Osteocyte (in vitro differentiated cells): ENCODE results near the gene MPP2. TPM values are rescaled to one million over a fixed set of nuclear protein-coding genes. Genes with fewer than 3 reads are reported as not detected.

Experiments
- DNase-seq: peaks from one replicate; pipeline ENCODE4 v3.0.0; 2021; ENCODE audit warnings: mixed read lengths; ENCODE audit not compliant: unreplicated experiment; ENCODE audit errors: extremely low spot score
- H3K27ac Mint-ChIP-seq: one replicate; pipeline ENCODE4 v1.8.0; 2021; ENCODE audit warnings: mild to moderate bottlenecking, mixed read lengths; ENCODE audit not compliant: unreplicated experiment
- H3K27me3 Mint-ChIP-seq: one replicate; pipeline ENCODE4 v1.8.0; 2021; ENCODE audit warnings: mixed read lengths; ENCODE audit not compliant: unreplicated experiment
- H3K36me3 Mint-ChIP-seq: one replicate; pipeline ENCODE4 v1.8.0; 2021; ENCODE audit warnings: mixed read lengths; ENCODE audit not compliant: unreplicated experiment
- H3K4me1 Mint-ChIP-seq: one replicate; pipeline ENCODE4 v1.8.0; 2021; ENCODE audit warnings: mixed read lengths; ENCODE audit not compliant: unreplicated experiment
- H3K4me3 Mint-ChIP-seq: one replicate; pipeline ENCODE4 v1.8.0; 2021; ENCODE audit warnings: mild to moderate bottlenecking, moderate library complexity, mixed read lengths; ENCODE audit not compliant: unreplicated experiment
- H3K9me3 Mint-ChIP-seq: one replicate; pipeline ENCODE4 v1.8.0; 2021; ENCODE audit warnings: mixed read lengths; ENCODE audit not compliant: unreplicated experiment
- total RNA-seq: library from RNA; stranded (reverse); gene quantifications from 2 replicates; pipeline ENCODE4 v1.2.1, GENCODE V29; 2021
- TF ChIP-seq, protein P1 (sequence below): fragments of 200-600 bp; sonication (generic); IDR thresholded peaks from 2 replicates; pipeline ENCODE4 v1.5.0; 2021; ENCODE audit warnings: antibody characterized with exemption, mild to moderate bottlenecking, moderate library complexity

The MPP2 gene
- total RNA-seq, 1 donor from 2014 or later = 3.5 TPM

- no peaks in the 10 kb centered on the region for H3K27me3 Mint-ChIP-seq
- H3K27ac Mint-ChIP-seq = no peak overlapping the region
- peaks cover 17% of the 10 kb centered on the region for H3K4me1 Mint-ChIP-seq
- no peak overlapping the region for H3K4me3 Mint-ChIP-seq
- TF ChIP-seq, protein P1, sequence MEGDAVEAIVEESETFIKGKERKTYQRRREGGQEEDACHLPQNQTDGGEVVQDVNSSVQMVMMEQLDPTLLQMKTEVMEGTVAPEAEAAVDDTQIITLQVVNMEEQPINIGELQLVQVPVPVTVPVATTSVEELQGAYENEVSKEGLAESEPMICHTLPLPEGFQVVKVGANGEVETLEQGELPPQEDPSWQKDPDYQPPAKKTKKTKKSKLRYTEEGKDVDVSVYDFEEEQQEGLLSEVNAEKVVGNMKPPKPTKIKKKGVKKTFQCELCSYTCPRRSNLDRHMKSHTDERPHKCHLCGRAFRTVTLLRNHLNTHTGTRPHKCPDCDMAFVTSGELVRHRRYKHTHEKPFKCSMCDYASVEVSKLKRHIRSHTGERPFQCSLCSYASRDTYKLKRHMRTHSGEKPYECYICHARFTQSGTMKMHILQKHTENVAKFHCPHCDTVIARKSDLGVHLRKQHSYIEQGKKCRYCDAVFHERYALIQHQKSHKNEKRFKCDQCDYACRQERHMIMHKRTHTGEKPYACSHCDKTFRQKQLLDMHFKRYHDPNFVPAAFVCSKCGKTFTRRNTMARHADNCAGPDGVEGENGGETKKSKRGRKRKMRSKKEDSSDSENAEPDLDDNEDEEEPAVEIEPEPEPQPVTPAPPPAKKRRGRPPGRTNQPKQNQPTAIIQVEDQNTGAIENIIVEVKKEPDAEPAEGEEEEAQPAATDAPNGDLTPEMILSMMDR = no peak
- no peak for DNase-seq
- H3K36me3 Mint-ChIP-seq = peaks cover 10% of the 10 kb centered on the region
- no peaks in the 10 kb centered on the region for H3K9me3 Mint-ChIP-seq
Measured at GRCh38 chr17:43830510-43831140, 76.7 kb downstream of the MPP2 start.

DNA sequence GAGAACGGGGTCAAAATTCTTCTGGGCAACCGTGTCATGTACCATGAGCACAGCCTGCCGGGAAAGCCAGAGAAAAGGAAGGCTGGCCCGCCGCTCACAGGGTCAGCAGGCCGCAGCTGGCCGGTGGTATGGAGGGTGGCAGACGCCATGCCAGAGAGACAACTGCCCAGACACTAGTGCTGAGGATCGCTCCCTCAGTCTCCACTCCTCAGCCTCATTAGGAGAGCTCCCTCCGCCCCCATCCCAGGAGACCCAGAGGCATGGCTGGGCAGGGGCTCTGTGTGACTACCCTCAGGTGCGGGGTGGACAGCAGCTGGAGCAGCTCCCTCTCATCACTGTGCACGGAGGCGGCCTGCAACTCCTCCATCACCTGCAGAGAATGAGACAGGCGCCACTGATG, 77.6 kb downstream of the MPP2 start:
- Mint-ChIP-seq H3K4me1 (peaks cover 17% of the 10 kb centered on the region), H3K9me3 (no peaks in the 10 kb centered on the region), H3K36me3 (peaks cover 10% of the 10 kb centered on the region), H3K27ac (no peak overlapping the region), H3K4me3 (no peak overlapping the region), H3K27me3 (no peaks in the 10 kb centered on the region)
- TF ChIP-seq, protein P1 = no peak
- no peak for DNase-seq

GRCh38 chr17:43827596-43827995, 79.7 kb downstream of the MPP2 start:
- H3K4me3 Mint-ChIP-seq = no peak overlapping the region
- peaks cover 10% of the 10 kb centered on the region for H3K4me1 Mint-ChIP-seq
- DNase-seq = no peak
- no peaks in the 10 kb centered on the region for H3K9me3 Mint-ChIP-seq
- TF ChIP-seq, protein P1 = no peak
- no peaks in the 10 kb centered on the region for H3K27me3 Mint-ChIP-seq
- no peak overlapping the region for H3K27ac Mint-ChIP-seq
- H3K36me3 Mint-ChIP-seq = peaks cover 10% of the 10 kb centered on the region

GRCh38 chr17:43826206-43826605, 81.1 kb downstream of the MPP2 start:
- no peaks in the 10 kb centered on the region for H3K9me3 Mint-ChIP-seq
- DNase-seq = no peak
- peaks cover 2% of the 10 kb centered on the region for H3K4me1 Mint-ChIP-seq
- H3K27ac Mint-ChIP-seq = no peak overlapping the region
- H3K36me3 Mint-ChIP-seq = peaks cover 10% of the 10 kb centered on the region
- no peaks in the 10 kb centered on the region for H3K27me3 Mint-ChIP-seq
- H3K4me3 Mint-ChIP-seq = no peak overlapping the region
- TF ChIP-seq, protein P1 = no peak

DNA sequence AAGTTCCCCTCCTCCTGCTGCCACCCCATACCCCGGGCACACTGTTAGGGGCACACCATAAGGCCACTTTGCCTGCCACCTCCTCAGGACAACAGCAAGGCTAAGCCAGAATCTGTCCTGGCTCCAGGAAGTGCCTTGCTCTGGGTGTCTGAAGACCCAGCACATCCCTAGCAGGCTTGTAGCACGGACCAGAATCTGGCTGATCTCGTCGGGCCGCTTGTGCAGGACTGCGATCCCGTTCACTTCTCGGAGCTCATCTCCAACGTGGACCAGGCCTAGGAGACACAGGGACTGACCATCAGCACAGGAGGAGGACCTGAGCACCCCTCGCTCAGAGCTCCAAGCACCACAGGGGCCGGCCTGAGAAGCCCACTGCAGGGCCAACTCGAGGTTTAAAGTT, 81.8 kb downstream of the MPP2 start:
- H3K4me3 Mint-ChIP-seq = no peak overlapping the region
- TF ChIP-seq, protein P1 = no peak
- H3K4me1 Mint-ChIP-seq = peaks cover 2% of the 10 kb centered on the region

More for the DNA sequence above, 81.8 kb downstream of the MPP2 start:
- Mint-ChIP-seq H3K27ac (no peak overlapping the region), H3K27me3 (no peaks in the 10 kb centered on the region), H3K36me3 (peaks cover 8% of the 10 kb centered on the region), H3K9me3 (no peaks in the 10 kb centered on the region)
- DNase-seq = no peak

Other genes starting within 250 kb of the MPP2 start
- not detected in 2 replicates for gene MEOX1, start 245.6 kb downstream of the MPP2 start, total RNA-seq
- not detected in 2 replicates for gene SOST, start 148.7 kb downstream of the MPP2 start, total RNA-seq
- gene DUSP3, start 128.6 kb downstream of the MPP2 start, total RNA-seq = 36.4 and 37.0 TPM in 2 replicates
- gene CFAP97D1, start 127.1 kb downstream of the MPP2 start, total RNA-seq = not detected in 2 replicates
- gene MPP3, start 74.4 kb downstream of the MPP2 start, total RNA-seq = 5.9 and 6.1 TPM in 2 replicates
- gene CD300LG, start 60.4 kb downstream of the MPP2 start, total RNA-seq = not detected in 2 replicates
- gene PPY, start 34.9 kb upstream of the MPP2 start, total RNA-seq = not detected in 2 replicates
- gene PYY, start 46.4 kb upstream of the MPP2 start, total RNA-seq = not detected in 2 replicates
- 0.29 and 0.78 TPM in 2 replicates for gene NAGS, start 97.1 kb upstream of the MPP2 start, total RNA-seq
- gene TMEM101, start 107.4 kb upstream of the MPP2 start, total RNA-seq = 21.7 and 23.6 TPM in 2 replicates
- gene LSM12, start 159.1 kb upstream of the MPP2 start, total RNA-seq = 49.3 and 49.5 TPM in 2 replicates
- gene G6PC3, start 163.2 kb upstream of the MPP2 start, total RNA-seq = 60.3 TPM in 2 replicates
- gene HDAC5, start 216.1 kb upstream of the MPP2 start, total RNA-seq = 42.0 and 44.4 TPM in 2 replicates
- 2.2 and 2.3 TPM in 2 replicates for gene HROB, start 234.4 kb upstream of the MPP2 start, total RNA-seq